NCI-H446 treated with DMSO at 0.1 percent for 48 hours (cell line): ENCODE data around the gene LRRC15.

Source experiments
- DNase-seq: peaks from one replicate; lab custom pipeline; 2025; lab: John Stamatoyannopoulos, UW

The LRRC15 gene

GRCh38 chr3:194384569-194385001 is 15.0 kb upstream of the LRRC15 start:
- no peak for DNase-seq

DNA sequence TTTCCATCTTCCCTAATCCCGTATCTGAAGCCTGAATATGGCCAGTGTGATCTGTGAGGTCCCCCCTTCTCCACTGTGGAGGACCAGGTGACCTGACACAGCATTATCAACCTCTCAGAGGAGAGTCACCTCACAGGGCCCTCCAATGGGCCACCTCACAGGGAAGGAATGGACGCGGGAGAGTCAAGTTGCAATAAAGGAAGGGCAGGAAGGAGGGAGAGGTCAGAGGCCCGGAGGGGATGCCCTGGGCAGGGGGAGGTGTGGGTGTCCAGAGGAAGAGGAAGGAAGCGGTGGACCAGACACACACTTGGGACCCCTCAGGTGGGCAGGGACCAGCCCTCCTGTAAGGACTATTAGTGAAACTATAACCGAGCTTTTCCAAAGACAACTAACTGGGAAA is 14.6 kb upstream of the LRRC15 start:
- DNase-seq: no peak

DNA sequence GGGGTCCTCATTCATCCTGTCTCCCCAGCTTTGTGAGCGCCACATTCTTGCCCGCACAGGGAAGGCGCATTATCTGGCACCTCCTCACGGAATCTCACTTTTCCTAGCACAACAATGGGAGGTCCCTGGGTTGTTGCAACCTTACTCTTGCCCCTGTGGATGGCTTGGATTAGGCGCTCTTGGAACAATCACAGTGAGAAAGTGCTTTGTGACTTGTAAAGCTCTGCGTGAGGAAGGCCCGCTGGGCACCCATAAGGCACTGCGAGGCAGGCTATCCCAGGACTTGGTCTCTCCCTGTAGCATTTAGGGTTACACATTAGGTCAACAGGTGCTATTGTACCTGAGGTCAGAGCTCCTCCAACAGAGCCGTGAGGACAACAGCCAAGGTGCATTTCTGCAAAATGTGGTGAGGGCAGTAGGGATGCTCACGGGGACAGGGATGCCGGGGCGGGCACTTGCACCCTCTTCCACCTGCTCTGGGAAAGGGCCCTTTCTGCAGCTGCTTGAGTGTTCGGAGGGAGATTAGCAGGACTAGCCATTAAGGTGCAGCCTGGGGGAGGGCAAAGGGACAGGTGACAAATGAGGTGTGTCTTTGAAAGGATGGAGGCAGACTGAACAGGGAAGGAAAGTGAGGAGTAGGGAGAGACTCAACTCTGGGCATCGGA is 13.9 kb upstream of the LRRC15 start:
- DNase-seq: no peak

GRCh38 chr3:194382892-194383223 is 13.3 kb upstream of the LRRC15 start:
- DNase-seq: no peak

DNA sequence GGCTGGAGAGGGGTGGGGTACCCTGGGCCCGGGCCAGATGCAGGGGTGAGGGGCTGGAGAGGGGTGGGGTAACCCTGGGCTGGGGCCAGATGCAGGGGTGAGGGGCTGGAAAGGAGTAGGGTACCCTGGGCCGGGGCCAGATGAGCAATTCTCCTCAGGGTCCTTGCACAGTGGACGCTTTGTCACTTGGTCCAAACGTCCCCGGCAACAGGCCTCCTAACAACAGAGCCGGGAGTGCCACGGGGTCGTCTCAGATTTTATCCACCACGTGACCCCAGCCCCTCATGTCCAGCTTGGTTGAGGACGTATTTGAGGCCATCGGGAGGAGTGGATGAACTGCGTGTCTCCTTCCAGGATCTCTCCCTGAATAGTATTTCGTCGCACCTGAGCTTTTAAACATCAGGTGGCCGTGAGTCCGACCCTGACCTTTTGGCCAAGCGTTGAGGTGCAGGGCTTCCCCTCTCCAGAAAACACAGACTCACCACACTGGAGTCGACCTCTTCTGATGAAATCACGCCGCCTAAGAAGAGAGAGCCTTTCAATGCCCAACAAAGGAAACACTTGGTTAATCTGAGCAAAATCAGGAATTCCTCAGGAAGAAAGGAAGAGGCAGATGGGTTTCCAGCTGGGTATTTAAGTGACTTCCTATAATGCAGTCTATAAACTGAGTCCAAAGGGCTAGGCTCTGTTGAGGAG is 12.8 kb upstream of the LRRC15 start:
- no peak for DNase-seq

DNA sequence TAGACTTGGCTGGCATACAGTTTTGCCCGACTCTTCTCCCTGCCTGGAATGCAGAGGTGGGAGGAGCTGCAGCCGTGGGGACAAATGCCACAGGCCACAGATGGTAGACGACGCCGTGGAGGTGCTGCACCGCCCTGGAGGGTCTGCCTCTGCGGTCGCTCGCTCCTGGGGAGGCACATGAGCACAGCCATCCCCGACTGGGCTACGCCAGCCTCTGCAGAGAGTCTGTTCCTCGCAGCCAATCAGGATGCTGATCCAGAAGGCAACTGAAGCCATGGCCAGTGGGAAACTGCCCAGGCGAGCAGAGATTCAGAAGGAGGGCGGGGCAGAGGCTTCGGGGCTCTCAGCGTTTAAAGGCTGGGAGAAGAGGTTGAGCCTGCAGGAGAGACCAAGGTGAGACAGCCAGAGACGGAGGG is 11.9 kb upstream of the LRRC15 start:
- no peak for DNase-seq

- DNase-seq: no peak
Observed at GRCh38 chr3:194380326-194380725, 10.8 kb upstream of the LRRC15 start.

- DNase-seq: no peak
Observed at GRCh38 chr3:194379651-194380050, 10.1 kb upstream of the LRRC15 start.

DNA sequence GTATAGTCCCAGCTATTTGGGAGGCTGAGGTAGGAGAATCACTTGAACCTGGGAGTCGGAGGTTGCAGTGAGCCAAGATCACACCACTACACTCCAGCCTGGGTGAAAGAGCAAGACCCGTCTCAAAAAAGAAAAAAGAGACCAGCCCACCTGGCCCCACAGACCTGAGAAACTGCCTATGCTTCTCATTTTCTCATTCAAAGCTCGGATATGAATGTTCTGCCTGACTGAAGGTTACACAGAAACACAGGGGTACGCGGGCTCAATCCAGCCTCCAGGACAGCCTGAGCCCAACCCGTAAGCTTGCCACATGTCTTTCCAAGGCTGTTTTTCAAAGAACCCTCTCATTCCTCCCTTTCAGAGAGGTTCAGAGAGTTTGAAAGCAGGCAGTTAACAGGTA is 9.7 kb upstream of the LRRC15 start:
- DNase-seq: no peak

GRCh38 chr3:194377708-194378107 is 8.2 kb upstream of the LRRC15 start:
- DNase-seq: no peak

- DNase-seq: no peak
Observed at GRCh38 chr3:194376241-194376560, 6.7 kb upstream of the LRRC15 start.

- no peak for DNase-seq
Observed at GRCh38 chr3:194375473-194376240, 6.1 kb upstream of the LRRC15 start.

GRCh38 chr3:194374935-194375334 is 5.4 kb upstream of the LRRC15 start:
- no peak for DNase-seq

DNA sequence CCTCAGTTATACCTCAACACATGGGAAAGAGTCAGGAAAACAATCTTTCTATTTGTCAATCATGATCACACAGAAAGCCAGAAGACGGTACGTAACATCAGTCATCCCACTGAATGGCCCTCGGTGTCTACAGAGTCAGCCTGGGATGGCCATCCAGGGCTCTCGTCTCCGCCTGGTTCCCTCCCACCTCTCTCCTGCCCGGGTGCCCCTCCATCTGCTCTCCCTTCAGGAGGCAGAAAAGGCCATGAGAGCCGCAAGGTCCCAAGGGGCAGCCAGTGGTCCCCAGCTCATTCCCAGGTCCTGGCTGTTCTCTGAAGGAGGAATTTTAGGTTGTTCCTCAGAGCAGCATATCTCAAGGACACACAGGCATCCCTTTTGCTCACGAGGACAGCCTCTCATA is 4.4 kb upstream of the LRRC15 start:
- DNase-seq: no peak

GRCh38 chr3:194373028-194373427 is 3.5 kb upstream of the LRRC15 start:
- DNase-seq: no peak

GRCh38 chr3:194370753-194371152 is 1.2 kb upstream of the LRRC15 start:
- DNase-seq: no peak

DNA sequence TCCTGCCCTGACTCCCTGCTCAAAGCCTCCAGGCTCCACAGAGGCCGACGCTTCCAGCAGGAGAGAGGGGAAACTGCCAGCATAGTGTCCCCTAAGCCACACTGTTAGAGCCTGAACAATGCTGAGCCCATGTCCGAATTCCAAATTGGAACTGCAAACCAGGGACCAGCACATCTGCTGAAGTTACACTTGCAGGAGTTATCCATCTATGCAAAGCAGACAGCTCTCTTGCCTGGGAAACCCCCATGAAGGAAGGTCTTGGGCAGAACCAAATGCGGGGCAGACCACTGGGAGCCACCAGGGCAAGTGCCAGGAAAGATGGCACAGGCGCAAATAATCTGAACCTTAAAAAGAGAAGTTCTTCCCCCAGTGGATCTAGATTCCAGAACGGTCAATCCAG is 625 bp downstream of the LRRC15 start:
- DNase-seq: no peak

GRCh38 chr3:194367992-194368841 is 1.3 kb downstream of the LRRC15 start:
- no peak for DNase-seq

DNA sequence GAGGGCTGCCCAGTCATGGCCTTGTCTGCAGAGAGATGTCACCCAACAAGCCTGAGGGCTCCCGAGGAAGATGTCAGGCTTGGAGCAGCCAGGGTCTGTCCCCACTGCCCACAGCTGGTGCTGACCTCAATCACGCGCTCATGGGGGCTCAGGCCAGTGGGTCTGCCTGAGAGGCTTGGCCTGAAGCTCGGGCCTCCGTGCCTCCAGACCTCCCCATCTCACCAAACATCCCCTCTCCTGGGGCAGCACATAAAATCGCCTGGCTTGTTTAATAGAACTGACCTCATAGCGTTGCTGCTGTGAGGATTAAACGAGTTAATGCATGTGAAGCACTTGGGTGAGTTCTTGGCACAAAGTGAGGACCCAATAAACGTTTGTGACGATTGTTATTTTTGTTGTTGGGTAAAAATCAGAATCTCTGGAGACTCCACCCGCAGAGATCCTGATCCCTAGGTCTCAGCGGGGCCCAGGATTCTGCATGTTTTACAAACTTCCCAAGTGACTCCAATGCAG is 3.5 kb downstream of the LRRC15 start:
- no peak for DNase-seq

- DNase-seq: no peak
Observed at GRCh38 chr3:194365526-194365925, 4.0 kb downstream of the LRRC15 start.

- DNase-seq: peak; percentile 83
Observed at GRCh38 chr3:194364652-194365434, 4.7 kb downstream of the LRRC15 start.

- DNase-seq: no peak
Observed at GRCh38 chr3:194364314-194364651, 5.3 kb downstream of the LRRC15 start.
